HK-2 (cell line): ENCODE results near the gene DCLK1.

Source experiments
- DNase-seq: peaks from one replicate; pipeline ENCODE4 v3.0.0-alpha.2; 2018; ENCODE audit not compliant: unreplicated experiment

DCLK1 gene

DNA sequence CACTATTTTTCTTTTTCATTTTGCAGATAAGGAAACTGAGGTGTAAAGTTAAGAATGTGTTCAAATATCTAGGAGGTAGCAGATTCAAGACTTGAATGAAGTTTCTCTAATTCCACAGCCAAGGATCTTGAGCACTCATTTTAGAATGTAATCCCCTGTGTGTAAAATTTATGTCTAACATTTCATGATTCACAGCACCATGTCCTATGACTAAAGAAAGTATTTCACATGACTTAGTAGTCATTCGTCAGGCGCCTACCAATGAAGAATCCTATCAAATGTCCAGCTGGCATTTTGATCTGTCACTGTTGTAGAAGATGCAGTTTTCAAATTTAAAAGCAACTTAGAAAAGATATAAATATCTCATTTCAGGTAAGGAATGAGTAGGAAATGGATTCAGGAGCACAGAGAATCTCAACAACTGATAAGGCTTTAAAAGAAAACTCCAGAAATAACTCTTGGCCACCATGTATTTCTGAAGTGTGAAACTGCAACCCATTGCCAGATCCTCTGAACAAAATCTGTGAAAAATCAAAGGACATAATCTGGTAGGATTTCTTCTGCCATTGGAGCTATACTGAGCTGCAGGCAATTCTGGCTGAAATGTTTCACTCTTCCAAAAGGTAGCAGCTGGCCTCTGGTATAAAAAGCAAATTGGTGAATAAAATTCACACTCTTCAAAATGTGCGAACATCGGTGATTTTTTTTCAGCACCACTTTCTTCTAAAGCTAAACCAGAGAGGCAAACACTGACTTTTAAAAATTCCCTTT, 92.2 kb downstream of the DCLK1 start:
- DNase-seq: no peak

DNA sequence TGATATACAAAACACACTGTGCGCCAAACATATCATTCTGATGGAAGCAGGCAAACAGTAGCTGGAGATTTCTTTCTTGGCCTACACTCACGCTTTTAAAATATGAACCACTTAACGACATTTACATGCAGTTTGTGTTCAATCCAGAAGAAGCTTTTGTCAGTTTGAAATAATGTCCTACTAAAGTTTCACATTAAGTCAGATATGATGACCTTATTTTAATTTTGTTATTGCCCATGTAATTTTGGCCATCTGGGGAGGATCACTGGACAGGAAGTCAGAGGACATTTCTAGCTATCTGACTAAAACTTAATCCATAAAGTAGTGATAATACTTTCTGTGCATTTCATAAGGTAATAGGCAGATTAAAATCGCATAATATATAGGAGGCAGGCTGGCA, 98.1 kb downstream of the DCLK1 start:
- DNase-seq: no peak

DNA sequence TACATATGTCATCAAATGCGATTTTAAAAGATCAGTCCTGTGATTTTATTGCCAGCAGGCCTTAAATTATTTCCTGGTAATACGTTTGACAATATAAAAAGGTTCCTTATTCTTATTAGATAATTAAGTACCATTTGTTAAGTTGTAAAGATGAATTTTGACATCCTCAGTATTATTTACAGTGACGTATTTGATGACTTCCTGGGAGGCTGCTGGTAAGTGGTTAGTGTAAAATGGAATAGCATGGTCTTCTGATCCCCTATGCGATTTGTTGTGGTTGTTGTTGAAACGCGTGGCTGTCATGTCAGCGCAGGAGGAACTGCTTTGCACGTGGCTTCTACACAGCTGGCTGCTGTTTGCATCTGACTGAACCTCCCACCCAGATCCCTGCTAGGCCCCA, 99.7 kb downstream of the DCLK1 start:
- DNase-seq: no peak

DNA sequence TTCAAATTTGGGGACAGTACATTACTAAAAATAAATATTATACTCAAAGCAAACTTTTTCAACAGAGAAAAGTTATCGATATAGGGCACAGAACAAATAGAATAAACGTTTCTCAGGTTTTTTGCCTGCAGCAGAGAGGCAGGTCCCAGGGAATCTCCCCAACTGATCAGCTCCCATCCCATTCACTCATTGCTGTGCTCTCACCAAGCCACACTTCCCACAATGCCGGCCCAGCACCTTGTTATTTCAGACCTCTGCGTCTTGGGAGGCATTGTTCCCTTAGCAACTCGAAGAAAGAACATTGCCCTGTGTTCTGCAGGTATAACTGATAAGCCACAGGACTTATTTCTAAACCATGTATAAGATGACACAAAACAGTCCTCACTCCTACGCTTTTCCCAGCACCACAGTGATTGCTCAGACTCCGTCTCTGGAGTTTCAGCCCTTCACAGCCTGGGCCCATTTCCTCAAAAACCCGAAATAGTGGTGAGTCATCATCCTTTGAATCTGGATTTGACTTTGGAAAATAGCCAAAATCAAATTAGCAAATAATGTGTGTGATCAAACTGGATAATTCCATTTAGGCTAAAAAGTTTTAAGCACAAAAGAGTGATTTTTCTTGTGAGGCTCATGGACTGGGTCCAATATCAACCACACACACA, 100.4 kb downstream of the DCLK1 start:
- DNase-seq: no peak

- DNase-seq: no peak
Measured at GRCh38 chr13:36029166-36029565, 102.0 kb downstream of the DCLK1 start.

DNA sequence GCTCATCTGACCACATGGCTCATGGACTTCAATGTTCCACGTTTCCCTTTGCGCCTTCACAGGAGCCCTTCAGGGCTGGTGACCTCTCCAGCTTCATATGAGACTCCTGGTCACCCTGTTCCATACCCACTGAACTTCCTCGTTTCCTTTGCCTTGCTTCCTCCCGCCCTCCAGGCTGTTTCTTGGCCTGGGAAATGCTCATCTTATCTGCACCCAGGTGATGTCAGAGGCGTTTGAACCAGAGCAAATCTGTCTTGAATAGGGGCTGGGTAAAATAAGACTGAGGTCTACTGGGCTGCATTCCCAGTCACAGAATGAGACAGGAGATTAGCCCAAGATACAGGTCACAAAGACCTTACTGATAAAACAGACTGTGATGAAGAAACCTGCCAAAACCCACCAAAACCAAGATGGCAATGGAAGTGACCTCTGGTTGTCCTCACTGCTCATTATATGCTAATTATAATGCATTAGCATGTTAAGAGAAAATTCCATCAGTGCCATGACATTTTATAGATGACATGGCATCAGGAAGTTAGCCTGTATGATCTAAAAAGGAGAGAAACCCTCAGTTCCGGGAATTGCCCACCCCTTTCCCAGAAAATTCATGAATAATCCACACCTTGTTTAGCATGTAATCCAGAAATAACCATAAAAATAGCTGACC, 102.7 kb downstream of the DCLK1 start:
- no peak for DNase-seq

GRCh38 chr13:36026531-36026930, 104.7 kb downstream of the DCLK1 start:
- no peak for DNase-seq

- DNase-seq: no peak
Measured at GRCh38 chr13:36014763-36015162, 116.4 kb downstream of the DCLK1 start.

GRCh38 chr13:36006894-36007675, 124.1 kb downstream of the DCLK1 start:
- no peak for DNase-seq

DNA sequence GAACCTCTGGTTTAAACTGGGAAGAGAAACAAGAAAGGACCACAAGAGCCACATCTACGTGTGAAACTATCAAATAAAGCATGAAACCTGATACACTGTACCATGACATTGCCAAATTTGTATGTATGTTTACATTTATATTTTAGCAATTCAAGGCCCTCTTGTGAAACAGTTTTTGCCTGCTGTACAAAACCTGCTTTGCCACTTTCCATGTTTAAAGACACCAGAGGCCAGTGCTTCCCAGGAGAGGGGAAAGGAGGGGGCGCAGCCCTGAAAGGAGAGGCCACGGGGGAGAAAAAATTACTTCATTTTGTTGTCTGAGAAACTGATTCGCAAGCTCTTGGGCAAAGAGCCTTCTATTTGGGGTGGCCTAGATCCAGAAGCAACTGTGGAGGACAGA, 124.8 kb downstream of the DCLK1 start:
- DNase-seq: no peak

GRCh38 chr13:36001561-36001960, 129.6 kb downstream of the DCLK1 start:
- DNase-seq: no peak

DNA sequence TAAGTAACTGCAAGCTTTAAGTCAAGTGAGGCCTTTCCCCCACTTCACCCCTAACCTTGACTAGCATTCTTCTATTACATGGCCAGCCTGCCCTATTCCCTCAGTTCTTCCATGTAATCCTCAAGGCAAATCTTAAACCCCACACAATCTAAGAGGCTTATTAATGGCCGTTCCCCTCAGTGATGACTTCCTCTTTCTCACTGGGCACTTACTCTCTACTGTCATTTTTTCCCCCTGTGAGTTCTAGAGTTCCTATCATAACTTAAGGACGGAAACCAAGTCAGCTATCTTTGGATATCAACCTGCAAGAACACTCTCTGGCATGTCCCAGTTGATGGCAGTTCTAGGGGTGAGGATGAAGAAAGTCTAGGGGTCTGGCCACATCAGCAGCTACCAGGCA, 131.2 kb downstream of the DCLK1 start:
- no peak for DNase-seq

- DNase-seq: no peak
Measured at GRCh38 chr13:35996360-35996759, 134.8 kb downstream of the DCLK1 start.

- no peak for DNase-seq
Measured at GRCh38 chr13:35995136-35995535, 136.0 kb downstream of the DCLK1 start.

DNA sequence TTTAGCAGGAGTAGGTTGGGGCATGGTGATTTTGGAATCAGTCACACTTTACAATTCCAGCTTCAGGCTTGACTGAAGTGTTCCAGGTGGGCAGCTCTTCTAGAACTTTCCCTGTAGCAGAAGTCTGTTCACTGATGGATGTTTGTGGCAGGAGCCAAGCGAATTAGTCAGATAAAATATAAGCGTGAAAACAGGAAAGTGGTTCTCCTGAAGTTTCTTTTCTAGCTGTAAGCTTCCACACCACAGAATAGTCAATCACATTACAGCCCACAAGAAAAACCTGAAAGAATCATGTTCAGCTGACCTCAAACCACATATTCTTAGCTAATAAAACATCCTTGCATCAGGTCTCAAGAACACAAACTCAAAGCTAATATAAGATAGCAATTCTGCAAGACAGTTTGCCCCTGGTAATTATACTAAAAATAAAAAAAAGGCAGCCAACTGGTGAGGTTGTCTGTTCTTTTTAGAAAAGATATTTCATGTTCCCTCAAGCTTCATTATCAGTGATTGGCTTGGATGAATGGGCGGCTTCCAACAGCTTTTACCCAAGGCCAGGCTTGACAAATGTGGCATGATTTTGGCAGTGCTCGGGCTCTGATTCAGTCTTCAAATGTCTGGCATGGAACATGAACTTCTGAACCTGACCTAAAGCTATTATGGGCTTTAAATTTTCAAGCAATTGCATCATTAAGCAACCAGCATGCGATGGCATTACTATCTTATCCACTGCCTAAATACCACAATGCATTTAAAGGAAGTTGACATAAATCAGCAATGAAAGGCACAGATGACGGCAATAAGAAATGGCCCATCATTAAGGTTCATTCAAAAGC, 136.8 kb downstream of the DCLK1 start:
- DNase-seq: peak; percentile 12

DNA sequence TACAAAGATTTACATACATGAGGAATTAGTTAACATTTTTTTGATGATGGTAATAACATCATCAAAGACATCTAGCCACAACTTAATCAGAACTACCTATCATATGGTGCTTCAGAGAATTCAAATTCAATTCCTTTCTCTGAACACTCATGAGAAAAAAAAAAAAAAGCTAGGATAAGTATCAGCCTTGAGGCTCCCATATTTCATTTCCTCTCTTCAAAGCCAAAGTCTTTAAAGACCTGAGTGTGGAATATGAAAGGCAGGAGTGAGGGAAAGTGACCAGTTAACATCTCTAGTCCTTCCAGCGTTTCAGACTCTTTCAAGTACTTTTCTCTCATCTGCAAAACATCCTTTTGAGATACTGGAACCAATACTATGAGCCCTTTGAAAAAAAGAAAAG, 137.5 kb downstream of the DCLK1 start:
- DNase-seq: no peak

- DNase-seq: no peak
Measured at GRCh38 chr13:35992964-35993363, 138.2 kb downstream of the DCLK1 start.

DNA sequence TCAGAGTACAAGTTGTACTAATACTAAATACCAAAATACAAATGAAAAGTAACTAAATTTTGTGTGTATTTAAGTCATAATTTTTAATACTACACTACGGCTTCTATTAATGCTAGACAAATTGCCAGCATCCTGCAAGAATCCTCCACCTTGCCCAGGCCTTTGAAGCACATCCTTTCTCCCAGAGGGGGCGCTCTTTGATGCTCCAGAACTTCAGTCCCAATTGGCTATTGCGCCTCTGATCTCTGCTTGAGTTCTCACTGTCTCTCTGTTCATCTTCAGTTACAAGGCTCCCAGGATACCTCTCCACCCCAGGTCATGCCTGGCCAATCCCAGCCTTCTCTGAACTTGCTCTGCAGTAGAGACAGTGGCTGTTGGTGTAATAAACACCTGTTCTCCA, 141.0 kb downstream of the DCLK1 start:
- DNase-seq: no peak

DNA sequence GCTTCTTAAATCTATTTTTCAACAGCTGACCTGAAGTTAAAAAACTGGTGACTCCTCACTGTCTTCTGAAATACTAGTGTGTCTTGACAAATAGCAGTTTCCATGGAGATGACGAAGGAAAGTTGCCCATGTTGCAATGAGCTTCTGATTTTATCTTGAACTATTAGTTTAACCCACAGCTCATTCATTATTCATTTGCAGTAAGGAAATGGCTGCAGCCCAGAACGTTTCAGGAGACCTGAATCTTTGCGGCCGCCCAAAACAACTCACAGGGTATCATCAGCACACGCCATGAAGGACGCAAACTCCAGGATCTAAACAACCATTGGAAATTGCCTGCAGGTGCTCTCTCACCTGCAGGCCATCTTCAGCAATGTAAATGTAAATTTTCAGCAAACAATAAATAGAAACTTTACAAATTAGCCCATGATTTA, 142.5 kb downstream of the DCLK1 start:
- DNase-seq: no peak

- DNase-seq: no peak
Measured at GRCh38 chr13:35987572-35988513, 143.3 kb downstream of the DCLK1 start.
